PC-9 (cell line): ENCODE results near the gene DPH2. TPM values are rescaled to one million over a fixed set of nuclear protein-coding genes. Genes with fewer than 3 reads are reported as not detected.

Experiments used
- BruUV-seq: library from RNA; stranded (reverse); fragments of 400-500 nt; replicated peaks from 2 replicates; lab custom pipeline; 2021; lab: Mats Ljungman, UMichigan
- CTCF ChIA-PET: fragments of 300-600 bp; sonication (Branson Sonifier 250); formaldehyde crosslinking; loops from one replicate; lab custom pipeline; 2022; ENCODE audit warnings: antibody characterized with exemption; lab: Charles Lee
- POLR2A ChIA-PET: fragments of 300-600 bp; sonication (Branson Sonifier 250); formaldehyde crosslinking; loops from one replicate; lab custom pipeline; 2022; ENCODE audit warnings: antibody characterized with exemption; ENCODE audit not compliant: unreplicated experiment; lab: Charles Lee
- DNase-seq, 2 experiments: peaks; one replicate each; pipeline versions ENCODE4 v3.0.0 to v3.0.0-alpha.2; 2015 to 2022; ENCODE audit warnings: mixed read lengths in 1 of 2
- H2AFZ ChIP-seq: fragments of 200-600 bp; sonication (generic); 2 replicates; pipeline ENCODE4 v1.8.1; 2017; ENCODE audit warnings: antibody characterized with exemption
- H3F3A ChIP-seq: fragments of 200-600 bp; sonication (generic); 2 replicates; pipeline ENCODE4 v1.8.1; 2017; ENCODE audit warnings: antibody characterized with exemption, mild to moderate bottlenecking, low read depth; ENCODE audit not compliant: insufficient read depth
- H3K27ac ChIP-seq: fragments of 200-600 bp; sonication (generic); 2 replicates; pipeline ENCODE4 v1.6.1; 2016; ENCODE audit warnings: mixed run types
- H3K27me3 ChIP-seq: fragments of 200-600 bp; sonication (generic); 2 replicates; pipeline ENCODE4 v1.6.1; 2016; ENCODE audit warnings: low read depth, mixed run types; ENCODE audit not compliant: insufficient read depth
- H3K36me3 ChIP-seq: fragments of 200-600 bp; sonication (generic); 2 replicates; pipeline ENCODE4 v1.6.1; 2016; ENCODE audit warnings: low read depth, mixed run types
- H3K4me1 ChIP-seq: fragments of 200-600 bp; sonication (generic); replicated peaks from 2 replicates; pipeline ENCODE4 v1.6.1; 2016; ENCODE audit warnings: mixed run types; ENCODE audit not compliant: insufficient read depth
- H3K4me2 ChIP-seq: fragments of 200-600 bp; sonication (generic); 2 replicates; pipeline ENCODE4 v1.6.1; 2017; ENCODE audit warnings: mixed run types
- H3K4me3 ChIP-seq: fragments of 200-600 bp; sonication (generic); 2 replicates; pipeline ENCODE4 v1.6.1; 2016; ENCODE audit warnings: mixed run types
- H3K79me2 ChIP-seq: fragments of 200-600 bp; sonication (generic); 2 replicates; pipeline ENCODE4 v1.6.1; 2017; ENCODE audit warnings: low read depth, mixed run types
- H3K9me2 ChIP-seq: fragments of 200-600 bp; sonication (generic); 2 replicates; pipeline ENCODE4 v1.8.1; 2017; ENCODE audit warnings: mild to moderate bottlenecking; ENCODE audit not compliant: insufficient read depth
- H3K9me3 ChIP-seq: fragments of 200-600 bp; sonication (generic); 2 replicates; pipeline ENCODE4 v1.8.1; 2016; ENCODE audit warnings: low read depth; ENCODE audit not compliant: insufficient read depth
- H4K20me1 ChIP-seq: fragments of 200-600 bp; sonication (generic); 2 replicates; pipeline ENCODE4 v1.8.1; 2017; ENCODE audit not compliant: insufficient read depth
- CTCF ChIP-seq: fragments of 200-600 bp; sonication (generic); conservative IDR thresholded peaks from 2 replicates; pipeline ENCODE4 v1.6.1; 2017; ENCODE audit warnings: mixed run types, antibody characterized with exemption, mild to moderate bottlenecking, moderate library complexity
- EZH2 ChIP-seq: fragments of 200-600 bp; sonication (generic); IDR thresholded peaks from 2 replicates; pipeline ENCODE4 v1.8.0; 2017; ENCODE audit warnings: antibody characterized with exemption, low read depth
- intact Hi-C: fragments of 100-400 bp; cut with micrococcal nuclease; formaldehyde crosslinking; loops from one replicate; pipeline ENCODE4 v1.10.0; 2022; ENCODE audit not compliant: unreplicated experiment
- total RNA-seq: library from RNA; stranded (reverse); gene quantifications from 2 replicates; pipeline ENCODE4 v1.2.3, GENCODE V29; 2021

The DPH2 gene
- total RNA-seq, 1 experiment from 2014 or later = 37.8 TPM

- Histone ChIP-seq H3K27me3 (no peaks in the 10 kb centered on the region), H3K9me2 (no peaks in the 10 kb centered on the region), H3K36me3 (peaks cover 48% of the 10 kb centered on the region), H3K4me2 (no peak overlapping the region), H3K79me2 (peaks cover 9% of the 10 kb centered on the region), H3K27ac (no peak overlapping the region), H3K9me3 (no peaks in the 10 kb centered on the region), H3K4me3 (no peak overlapping the region), H3F3A (peaks cover 21% of the 10 kb centered on the region), H4K20me1 (peaks cover 29% of the 10 kb centered on the region), H3K4me1 (peaks cover 20% of the 10 kb centered on the region), H2AFZ (no peak overlapping the region)
- no TSS peak for BruUV-seq
- no peak for DNase-seq
- TF ChIP-seq EZH2 = no peak
- no peak for TF ChIP-seq CTCF
- CTCF ChIA-PET = no interaction called here
- intact Hi-C loops = no loop called here
- POLR2A ChIA-PET = no interaction called here
Measured at GRCh38 chr1:44020464-44020863, 50.7 kb downstream of the DPH2 start.

- BruUV-seq = no TSS peak
Measured at GRCh38 chr1:44021156-44021555, 51.3 kb downstream of the DPH2 start.

GRCh38 chr1:44021581-44022321 is 51.9 kb downstream of the DPH2 start:
- DNase-seq = no peak
- Histone ChIP-seq H3K27ac (no peak overlapping the region), H3K9me3 (no peaks in the 10 kb centered on the region), H2AFZ (no peak overlapping the region), H3K36me3 (peaks cover 51% of the 10 kb centered on the region), H3K4me2 (no peak overlapping the region), H3K79me2 (peaks cover 18% of the 10 kb centered on the region), H3K4me3 (no peak overlapping the region), H3K27me3 (no peaks in the 10 kb centered on the region), H3F3A (peaks cover 34% of the 10 kb centered on the region), H3K4me1 (peaks cover 33% of the 10 kb centered on the region), H4K20me1 (peaks cover 28% of the 10 kb centered on the region), H3K9me2 (no peaks in the 10 kb centered on the region)
- intact Hi-C loops = no loop called here
- POLR2A ChIA-PET = no interaction called here
- TF ChIP-seq EZH2 = no peak
- TF ChIP-seq CTCF = no peak
- CTCF ChIA-PET = interaction anchor here (0.6 kb wide), 1 partner anchor 23 kb away, joined by 4 read pairs; no protein-coding TSS in a partner anchor
- no TSS peak for BruUV-seq

More at GRCh38 chr1:44021156-44021555, 51.3 kb downstream of the DPH2 start:
- Histone ChIP-seq H3K27ac (no peak overlapping the region), H3K79me2 (peaks cover 12% of the 10 kb centered on the region), H2AFZ (no peak overlapping the region), H3K27me3 (no peaks in the 10 kb centered on the region), H3K36me3 (peaks cover 48% of the 10 kb centered on the region), H3K4me3 (no peak overlapping the region), H3F3A (peaks cover 28% of the 10 kb centered on the region), H3K9me3 (no peaks in the 10 kb centered on the region), H4K20me1 (peaks cover 28% of the 10 kb centered on the region), H3K4me1 (peaks cover 27% of the 10 kb centered on the region), H3K4me2 (no peak overlapping the region), H3K9me2 (no peaks in the 10 kb centered on the region)
- no peak for DNase-seq
- no peak for TF ChIP-seq EZH2
- no peak for TF ChIP-seq CTCF
- POLR2A ChIA-PET = no interaction called here
- CTCF ChIA-PET = interaction anchor here (0.6 kb wide), 1 partner anchor 22 kb away, joined by 4 read pairs; no protein-coding TSS in a partner anchor
- intact Hi-C loops = no loop called here

Other genes starting within 250 kb of the DPH2 start
- gene ARTN, start 36.2 kb upstream of the DPH2 start, total RNA-seq = 17.4 and 33.6 TPM in 2 replicates
- gene IPO13, start 23.1 kb upstream of the DPH2 start, total RNA-seq = 25.0 and 27.2 TPM in 2 replicates
- 110 and 125 TPM in 2 replicates for gene ATP6V0B, start 5.0 kb downstream of the DPH2 start, total RNA-seq
- 66.2 and 72.9 TPM in 2 replicates for gene B4GALT2, start 9.2 kb downstream of the DPH2 start, total RNA-seq
- gene CCDC24, start 21.6 kb downstream of the DPH2 start, total RNA-seq = 47.9 and 56.5 TPM in 2 replicates
- gene SLC6A9, start 61.5 kb downstream of the DPH2 start, total RNA-seq = 57.7 and 70.1 TPM in 2 replicates
- gene KLF17, start 148.8 kb downstream of the DPH2 start, total RNA-seq = not detected in 2 replicates
- not detected in 2 replicates for gene KLF18, start 171.6 kb downstream of the DPH2 start, total RNA-seq
- 54.2 and 68.4 TPM in 2 replicates for gene DMAP1, start 243.5 kb downstream of the DPH2 start, total RNA-seq